Ascending aorta (tissue), 2 donors: ENCODE results near the gene CLCA4. TPM values are rescaled to one million over a fixed set of nuclear protein-coding genes. Genes with fewer than 3 reads are reported as not detected.

Experiments used
- DNase-seq, 2 donors: peaks; one replicate each; pipeline ENCODE4 v3.0.0-alpha.2; 2019; ENCODE audit warnings: low spot score in 2 of 2
- H3K27ac ChIP-seq, 2 donors: fragments of 200-600 bp; sonication (generic); one replicate each; pipeline ENCODE4 v1.5.1; 2016 to 2017; ENCODE audit warnings: mild to moderate bottlenecking in 1 of 2
- H3K27me3 ChIP-seq: fragments of 200-600 bp; sonication (generic); one replicate; pipeline ENCODE4 v1.5.1; 2017
- H3K36me3 ChIP-seq, 2 donors: fragments of 200-600 bp; sonication (generic); one replicate each; pipeline ENCODE4 v1.5.1; 2016
- H3K4me1 ChIP-seq, 2 donors: fragments of 200-600 bp; sonication (generic); one replicate each; pipeline ENCODE4 v1.5.1; 2016 to 2017; ENCODE audit warnings: mild to moderate bottlenecking in 1 of 2
- H3K4me3 ChIP-seq, 2 donors: fragments of 200-600 bp; sonication (generic); one replicate each; pipeline ENCODE4 v1.5.1; 2016 to 2017; ENCODE audit warnings: mild to moderate bottlenecking in 1 of 2
- H3K9me3 ChIP-seq, 2 donors: fragments of 200-600 bp; sonication (generic); one replicate each; pipeline ENCODE4 v1.5.1; 2016
- intact Hi-C: fragments of 100-400 bp; cut with DNase I; formaldehyde crosslinking; loops from one replicate; pipeline ENCODE4 v1.15.1; 2023
- total RNA-seq: library from RNA; depleted of rRNA; stranded (reverse); fragments of >200 nt; gene quantifications from one replicate; pipeline ENCODE4 v1.1.0, GENCODE V29; 2016
- TF ChIP-seq, protein P1 (sequence below), 3 experiments: fragments of 200-600 bp in 2 of 3; fragments of 450-650 bp in 1 of 3; sonication (generic) in 2 of 3; IDR thresholded peaks; one replicate each; pipeline ENCODE4 v1.5.1; 2016 to 2019; ENCODE audit warnings: antibody characterized with exemption in 3 of 3, mild to moderate bottlenecking in 1 of 3, moderate library complexity in 1 of 3

CLCA4 gene
- total RNA-seq, 1 donor from 2014 or later: not detected

DNA sequence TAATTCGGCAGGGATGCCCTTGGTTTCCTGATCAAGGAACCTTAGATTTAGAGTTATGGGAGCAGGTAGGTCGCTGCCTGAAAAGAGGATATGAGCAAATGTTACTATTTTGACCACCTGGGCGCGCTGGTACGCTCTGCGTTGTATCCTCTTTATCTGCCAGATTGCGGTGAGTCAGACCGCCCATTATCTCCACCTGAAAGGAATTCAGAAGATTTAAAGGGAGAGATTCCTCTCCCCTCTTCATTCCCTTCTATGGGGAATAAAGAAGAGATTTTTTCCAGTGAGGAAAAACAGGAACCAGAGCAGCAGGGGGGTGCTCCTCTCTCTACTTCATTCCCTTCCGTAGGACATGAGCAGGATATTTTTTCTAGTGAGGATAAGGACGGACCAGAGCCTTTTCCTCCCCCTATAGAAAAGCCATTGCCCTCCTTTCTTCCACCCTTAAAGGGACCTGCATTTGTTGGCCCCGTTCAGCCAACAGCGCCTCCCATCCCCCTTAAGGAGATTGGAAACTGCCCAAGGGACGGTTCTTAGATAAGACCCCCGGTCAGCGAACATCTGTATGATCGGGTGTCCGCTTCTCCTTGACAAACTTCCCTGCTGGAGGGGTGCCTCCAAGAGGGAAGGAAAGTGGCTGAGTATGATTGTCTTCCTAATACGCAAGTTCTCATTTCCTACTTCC is 44.0 kb upstream of the CLCA4 start:
- DNase-seq: no peak
- H3K4me1 ChIP-seq: no peaks in the 10 kb centered on the region
- no peaks in the 10 kb centered on the region for H3K9me3 ChIP-seq
- peak overlapping the region; percentile 21 to 31 for H3K4me3 ChIP-seq
- no peak overlapping the region for H3K27ac ChIP-seq
- intact Hi-C loops: loop anchor here (2.0 kb wide), 1 partner anchor 122 kb away; no protein-coding TSS in a partner anchor
- H3K36me3 ChIP-seq: no peaks in the 10 kb centered on the region
- TF ChIP-seq, protein P1, sequence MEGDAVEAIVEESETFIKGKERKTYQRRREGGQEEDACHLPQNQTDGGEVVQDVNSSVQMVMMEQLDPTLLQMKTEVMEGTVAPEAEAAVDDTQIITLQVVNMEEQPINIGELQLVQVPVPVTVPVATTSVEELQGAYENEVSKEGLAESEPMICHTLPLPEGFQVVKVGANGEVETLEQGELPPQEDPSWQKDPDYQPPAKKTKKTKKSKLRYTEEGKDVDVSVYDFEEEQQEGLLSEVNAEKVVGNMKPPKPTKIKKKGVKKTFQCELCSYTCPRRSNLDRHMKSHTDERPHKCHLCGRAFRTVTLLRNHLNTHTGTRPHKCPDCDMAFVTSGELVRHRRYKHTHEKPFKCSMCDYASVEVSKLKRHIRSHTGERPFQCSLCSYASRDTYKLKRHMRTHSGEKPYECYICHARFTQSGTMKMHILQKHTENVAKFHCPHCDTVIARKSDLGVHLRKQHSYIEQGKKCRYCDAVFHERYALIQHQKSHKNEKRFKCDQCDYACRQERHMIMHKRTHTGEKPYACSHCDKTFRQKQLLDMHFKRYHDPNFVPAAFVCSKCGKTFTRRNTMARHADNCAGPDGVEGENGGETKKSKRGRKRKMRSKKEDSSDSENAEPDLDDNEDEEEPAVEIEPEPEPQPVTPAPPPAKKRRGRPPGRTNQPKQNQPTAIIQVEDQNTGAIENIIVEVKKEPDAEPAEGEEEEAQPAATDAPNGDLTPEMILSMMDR (IDR thresholded peaks at IDR 0.05): no peak
- H3K27me3 ChIP-seq: no peaks in the 10 kb centered on the region

DNA sequence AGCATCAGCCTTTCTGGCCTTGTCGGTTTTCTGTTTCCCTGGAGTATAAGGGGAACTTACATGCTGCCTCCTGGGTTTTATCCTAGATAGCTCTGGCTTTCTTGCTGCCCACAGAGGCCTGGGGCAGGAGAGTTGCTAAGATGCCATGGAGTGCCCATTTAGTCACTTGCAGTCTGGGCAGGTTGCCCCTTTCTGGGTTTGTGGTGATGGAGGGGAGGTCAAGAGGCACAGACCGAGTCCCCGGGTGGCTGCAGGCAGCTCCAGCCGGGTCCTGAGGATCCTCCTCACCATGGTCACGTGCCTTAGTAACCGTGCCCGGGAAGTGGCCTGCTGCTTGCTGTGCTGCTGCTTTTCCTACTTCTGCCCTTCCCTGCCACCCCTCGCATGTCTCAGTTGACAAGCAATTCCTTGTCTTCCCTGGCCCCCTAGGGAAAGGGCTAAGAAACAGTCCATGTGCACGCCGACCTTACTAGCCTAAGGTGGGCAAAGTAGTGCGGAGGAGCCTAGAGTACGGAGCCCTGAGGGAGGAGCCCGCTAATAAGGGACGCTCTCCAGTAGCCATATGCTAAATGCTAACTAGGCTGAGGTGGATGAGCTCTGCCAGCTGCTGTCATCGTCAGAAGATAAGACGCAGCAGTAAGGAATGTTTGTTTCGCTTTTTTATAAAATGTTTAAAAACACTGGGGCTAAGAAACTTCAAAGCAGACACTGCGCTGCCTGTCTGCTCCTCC is 43.3 kb upstream of the CLCA4 start:
- intact Hi-C loops: loop anchor here (2.0 kb wide), 1 partner anchor 123 kb away; no protein-coding TSS in a partner anchor
- DNase-seq: no peak
- Histone ChIP-seq H3K9me3 (no peaks in the 10 kb centered on the region), H3K27me3 (no peaks in the 10 kb centered on the region), H3K27ac (no peak overlapping the region), H3K4me1 (no peaks in the 10 kb centered on the region), H3K4me3 (peak overlapping the region; percentile 18 to 21), H3K36me3 (no peaks in the 10 kb centered on the region)
- TF ChIP-seq, protein P1 (IDR thresholded peaks at IDR 0.05): no peak

DNA sequence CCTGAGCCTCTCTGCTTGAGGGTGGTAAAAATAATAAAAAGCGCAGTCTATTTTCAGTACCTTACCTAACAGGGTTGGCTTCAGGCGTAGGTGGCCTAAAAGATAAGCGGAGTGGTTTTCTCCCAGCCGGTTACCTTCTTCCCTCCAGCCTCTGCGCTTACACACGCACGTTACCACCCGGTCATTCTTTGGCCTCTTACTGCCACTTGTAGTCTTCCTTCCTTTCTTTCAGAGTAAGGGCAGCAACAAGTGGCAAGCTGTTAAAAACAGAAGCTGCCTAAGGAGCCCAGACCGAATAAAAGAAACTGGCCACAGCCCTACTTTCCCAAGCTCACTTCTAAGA is 42.8 kb upstream of the CLCA4 start:
- no peak for DNase-seq
- Histone ChIP-seq H3K4me1 (no peaks in the 10 kb centered on the region), H3K9me3 (no peaks in the 10 kb centered on the region), H3K36me3 (no peaks in the 10 kb centered on the region), H3K27me3 (no peaks in the 10 kb centered on the region), H3K4me3 (peak overlapping the region; percentile 18 to 21), H3K27ac (no peak overlapping the region)
- TF ChIP-seq, protein P1 (IDR thresholded peaks at IDR 0.05): no peak
- intact Hi-C loops: no loop called here

DNA sequence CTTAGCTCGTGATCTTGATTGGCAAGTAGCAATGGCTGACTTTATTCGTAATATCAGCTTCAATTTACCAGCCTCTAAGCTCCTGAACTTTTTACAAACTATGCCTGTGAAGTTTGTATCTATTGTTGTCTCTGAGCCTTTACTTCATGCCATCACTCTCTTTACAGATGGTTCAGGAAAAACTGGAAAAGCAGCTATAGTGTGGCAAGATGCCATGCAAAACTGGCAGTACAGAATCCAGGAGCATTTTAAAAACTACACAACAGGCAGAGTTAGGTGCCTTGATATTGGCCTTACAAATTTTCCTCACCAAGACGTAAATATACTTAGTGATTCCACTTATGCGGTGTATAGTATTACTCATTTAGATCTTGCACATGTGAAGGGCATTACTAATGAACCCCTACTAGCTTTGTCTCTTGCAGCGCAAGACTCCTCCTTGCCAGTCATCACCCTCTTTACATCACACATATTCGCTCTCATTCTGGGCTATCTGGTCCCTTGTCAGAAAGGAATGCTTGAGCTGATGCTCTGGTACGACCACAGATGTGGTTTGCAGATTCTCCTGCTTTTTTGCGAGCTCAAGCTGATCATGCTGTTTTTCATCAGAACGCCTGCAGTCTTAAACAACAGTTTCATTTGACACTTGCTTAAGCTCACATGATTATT is 41.8 kb upstream of the CLCA4 start:
- intact Hi-C loops: no loop called here
- no peak overlapping the region for H3K4me3 ChIP-seq
- no peaks in the 10 kb centered on the region for H3K4me1 ChIP-seq
- H3K36me3 ChIP-seq: no peaks in the 10 kb centered on the region
- H3K9me3 ChIP-seq: no peaks in the 10 kb centered on the region
- H3K27me3 ChIP-seq: no peaks in the 10 kb centered on the region
- no peak for DNase-seq
- no peak overlapping the region for H3K27ac ChIP-seq
- TF ChIP-seq, protein P1 (IDR thresholded peaks at IDR 0.05): no peak

DNA sequence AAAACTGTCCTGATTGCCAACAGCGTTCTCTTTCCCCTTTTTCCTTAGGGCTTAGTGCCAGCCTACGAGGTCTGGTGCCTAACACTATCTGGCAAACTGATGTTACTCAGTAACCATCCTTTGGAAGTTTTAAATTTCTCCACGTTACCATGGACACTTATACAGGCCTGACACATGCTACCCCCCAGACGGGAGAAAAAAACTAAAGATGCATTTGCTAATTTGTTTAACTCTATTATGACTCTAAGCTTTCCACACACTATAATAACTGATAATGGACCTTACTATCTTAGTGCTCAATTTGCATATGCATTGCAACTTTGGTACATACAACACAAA is 41.3 kb upstream of the CLCA4 start:
- Histone ChIP-seq H3K27me3 (no peaks in the 10 kb centered on the region), H3K9me3 (no peaks in the 10 kb centered on the region), H3K4me1 (no peaks in the 10 kb centered on the region), H3K27ac (no peak overlapping the region), H3K36me3 (no peaks in the 10 kb centered on the region), H3K4me3 (no peak overlapping the region)
- TF ChIP-seq, protein P1 (IDR thresholded peaks at IDR 0.05): no peak
- no peak for DNase-seq
- intact Hi-C loops: no loop called here
